Peyer's patch (tissue), 4 donors: ENCODE results near the gene DBX2.

ENCODE experiments used
- POLR2A ChIP-seq, 2 donors: fragments of 450-650 bp; IDR thresholded peaks; one replicate each; pipeline ENCODE4 v1.5.1; 2017; ENCODE audit warnings: antibody characterized with exemption in 2 of 2, mild to moderate bottlenecking in 2 of 2, moderate library complexity in 2 of 2
- TF ChIP-seq, protein P1 (sequence below), 6 experiments: fragments of 450-650 bp in 4 of 6; fragments of 200-600 bp in 2 of 6; sonication (generic) in 1 of 6; IDR thresholded peaks; one replicate each; pipeline ENCODE4 v1.5.1; 2017 to 2019; ENCODE audit warnings: antibody characterized with exemption in 6 of 6, mild to moderate bottlenecking in 3 of 6, moderate library complexity in 1 of 6

DNA sequence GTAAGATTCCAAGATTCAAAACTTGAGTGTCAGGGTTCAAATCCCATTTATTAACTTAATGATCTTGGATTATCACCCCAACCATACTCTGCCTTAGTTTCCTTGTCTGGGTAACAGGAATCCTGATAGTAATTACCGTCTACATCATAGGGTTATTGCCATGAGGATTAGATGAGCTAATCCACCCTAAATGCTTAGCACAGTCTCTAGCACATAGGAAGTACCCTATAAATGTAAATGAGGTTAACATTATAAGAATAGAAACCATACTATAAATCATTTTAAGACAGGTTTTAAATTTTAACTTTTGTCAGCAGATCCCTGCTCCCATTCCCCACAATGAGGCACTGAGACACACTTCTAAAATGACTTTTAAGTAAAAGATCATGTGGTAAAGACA is 36.5 kb downstream of the DBX2 start:
- no peak for TF ChIP-seq POLR2A (IDR thresholded peaks at IDR 0.05)
- TF ChIP-seq, protein P1, sequence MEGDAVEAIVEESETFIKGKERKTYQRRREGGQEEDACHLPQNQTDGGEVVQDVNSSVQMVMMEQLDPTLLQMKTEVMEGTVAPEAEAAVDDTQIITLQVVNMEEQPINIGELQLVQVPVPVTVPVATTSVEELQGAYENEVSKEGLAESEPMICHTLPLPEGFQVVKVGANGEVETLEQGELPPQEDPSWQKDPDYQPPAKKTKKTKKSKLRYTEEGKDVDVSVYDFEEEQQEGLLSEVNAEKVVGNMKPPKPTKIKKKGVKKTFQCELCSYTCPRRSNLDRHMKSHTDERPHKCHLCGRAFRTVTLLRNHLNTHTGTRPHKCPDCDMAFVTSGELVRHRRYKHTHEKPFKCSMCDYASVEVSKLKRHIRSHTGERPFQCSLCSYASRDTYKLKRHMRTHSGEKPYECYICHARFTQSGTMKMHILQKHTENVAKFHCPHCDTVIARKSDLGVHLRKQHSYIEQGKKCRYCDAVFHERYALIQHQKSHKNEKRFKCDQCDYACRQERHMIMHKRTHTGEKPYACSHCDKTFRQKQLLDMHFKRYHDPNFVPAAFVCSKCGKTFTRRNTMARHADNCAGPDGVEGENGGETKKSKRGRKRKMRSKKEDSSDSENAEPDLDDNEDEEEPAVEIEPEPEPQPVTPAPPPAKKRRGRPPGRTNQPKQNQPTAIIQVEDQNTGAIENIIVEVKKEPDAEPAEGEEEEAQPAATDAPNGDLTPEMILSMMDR (IDR thresholded peaks at IDR 0.05) = no peak
